Measurements from ENCODE around the gene ICAM1. TPM values are rescaled to one million over a fixed set of nuclear protein-coding genes. Genes with fewer than 3 reads are reported as not detected.

Gene ICAM1
- polyA plus RNA-seq, 1 of the 3 experiments (the other 2 are of a cell fraction) = 14.5 TPM

- ChIA-PET POLR2A (no interaction called here), CTCF (interaction anchor here (0.7 to 17.2 kb wide), 3 partner anchors 8 to 153 kb away, joined by 3 to 596 read pairs (median 4); partner anchors contain the start of genes ICAM1 and TYK2)
- Histone ChIP-seq H3K27ac (ENCODE audit: low read depth in 2 of 2, low read length in 1 of 2) (no peak overlapping the region), H2AFZ (ENCODE audit: low read depth) (no peak overlapping the region), H3K9me2 (no peaks in the 10 kb centered on the region), H3K9me3 (no peaks in the 10 kb centered on the region), H3K4me2 (no peak overlapping the region), H3F3A (replicated peaks; ENCODE audit: insufficient read depth) (peaks cover 10% of the 10 kb centered on the region), H3K9ac (no peak overlapping the region), H3K79me2 (ENCODE audit: insufficient read depth) (no peaks in the 10 kb centered on the region), H4K20me1 (ENCODE audit: insufficient read depth) (no peaks in the 10 kb centered on the region), H3K27me3 (ENCODE audit: insufficient read depth) (no peaks in the 10 kb centered on the region), H3K4me3 (ENCODE audit: low read depth in 2 of 2, low read length in 1 of 2) (no peak overlapping the region), H3K4me1 (ENCODE audit: control insufficient read depth in 1 of 2, insufficient read depth in 2 of 2, low read depth in 1 of 2, low read length in 1 of 2) (no peaks in the 10 kb centered on the region; a peak in 1 of 4 replicates), H3K36me3 (replicated peaks in 1 of 2; ENCODE audit: control insufficient read depth in 1 of 2, insufficient read depth in 2 of 2, low read length in 1 of 2) (peaks cover 6 to 7% of the 10 kb centered on the region in 2 experiments)
- 68% methylated on average over 7 of the region's 7 CpGs for WGBS (ENCODE audit: low lambda C conversion rate)
- no peak for DNase-seq
- TF ChIP-seq RXRA (IDR thresholded peaks at IDR 0.05; ENCODE audit: borderline replicate concordance, low read depth) = no peak
- TF ChIP-seq, protein P1, sequence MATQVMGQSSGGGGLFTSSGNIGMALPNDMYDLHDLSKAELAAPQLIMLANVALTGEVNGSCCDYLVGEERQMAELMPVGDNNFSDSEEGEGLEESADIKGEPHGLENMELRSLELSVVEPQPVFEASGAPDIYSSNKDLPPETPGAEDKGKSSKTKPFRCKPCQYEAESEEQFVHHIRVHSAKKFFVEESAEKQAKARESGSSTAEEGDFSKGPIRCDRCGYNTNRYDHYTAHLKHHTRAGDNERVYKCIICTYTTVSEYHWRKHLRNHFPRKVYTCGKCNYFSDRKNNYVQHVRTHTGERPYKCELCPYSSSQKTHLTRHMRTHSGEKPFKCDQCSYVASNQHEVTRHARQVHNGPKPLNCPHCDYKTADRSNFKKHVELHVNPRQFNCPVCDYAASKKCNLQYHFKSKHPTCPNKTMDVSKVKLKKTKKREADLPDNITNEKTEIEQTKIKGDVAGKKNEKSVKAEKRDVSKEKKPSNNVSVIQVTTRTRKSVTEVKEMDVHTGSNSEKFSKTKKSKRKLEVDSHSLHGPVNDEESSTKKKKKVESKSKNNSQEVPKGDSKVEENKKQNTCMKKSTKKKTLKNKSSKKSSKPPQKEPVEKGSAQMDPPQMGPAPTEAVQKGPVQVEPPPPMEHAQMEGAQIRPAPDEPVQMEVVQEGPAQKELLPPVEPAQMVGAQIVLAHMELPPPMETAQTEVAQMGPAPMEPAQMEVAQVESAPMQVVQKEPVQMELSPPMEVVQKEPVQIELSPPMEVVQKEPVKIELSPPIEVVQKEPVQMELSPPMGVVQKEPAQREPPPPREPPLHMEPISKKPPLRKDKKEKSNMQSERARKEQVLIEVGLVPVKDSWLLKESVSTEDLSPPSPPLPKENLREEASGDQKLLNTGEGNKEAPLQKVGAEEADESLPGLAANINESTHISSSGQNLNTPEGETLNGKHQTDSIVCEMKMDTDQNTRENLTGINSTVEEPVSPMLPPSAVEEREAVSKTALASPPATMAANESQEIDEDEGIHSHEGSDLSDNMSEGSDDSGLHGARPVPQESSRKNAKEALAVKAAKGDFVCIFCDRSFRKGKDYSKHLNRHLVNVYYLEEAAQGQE (IDR thresholded peaks at IDR 0.05; ENCODE audit: low read depth, low read length) = no peak
- TF ChIP-seq TCF12 (IDR thresholded peaks at IDR 0.05) = 0 out of 2 replicates have a peak, but pooled peaks have one; percentile 7
- no peak for TF ChIP-seq GATA2 (CRISPR knock-in tag; IDR thresholded peaks at IDR 0.05)
Observed at GRCh38 chr19:10262771-10263170, 8.1 kb upstream of the ICAM1 start.

DNA sequence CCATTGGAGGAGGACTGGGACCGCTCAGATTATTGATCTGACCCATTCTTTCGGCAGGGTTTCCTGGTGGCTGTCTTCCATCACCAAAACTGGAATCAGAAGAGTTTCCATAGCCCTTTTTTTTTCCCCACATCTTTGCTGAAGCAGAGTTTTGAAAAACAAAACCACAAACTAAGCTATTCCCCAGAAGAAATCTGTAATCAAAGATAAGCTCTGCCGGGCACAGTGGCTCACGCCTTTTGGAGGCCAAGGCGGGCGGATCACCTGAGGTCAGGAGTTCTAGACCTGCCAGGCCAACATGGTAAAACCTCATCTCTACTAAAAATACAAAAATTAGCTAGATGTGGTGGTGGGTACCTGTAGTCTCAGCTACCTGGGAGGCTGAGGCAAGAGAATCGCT, 4.2 kb upstream of the ICAM1 start:
- H3K4me2 ChIP-seq = no peak overlapping the region
- no peaks in the 10 kb centered on the region for H3K27me3 ChIP-seq (ENCODE audit: insufficient read depth)
- no peak for DNase-seq
- H4K20me1 ChIP-seq (ENCODE audit: insufficient read depth) = no peaks in the 10 kb centered on the region
- H2AFZ ChIP-seq (ENCODE audit: low read depth) = no peak overlapping the region
- no peaks in the 10 kb centered on the region for H3K79me2 ChIP-seq (ENCODE audit: insufficient read depth)
- ChIA-PET POLR2A (no interaction called here), CTCF (interaction anchor here (6.3 to 17.2 kb wide), 3 partner anchors 8 to 117 kb away, joined by 65 to 596 read pairs (median 81); partner anchors contain the start of genes ICAM4, ICAM5 and TYK2)
- WGBS (ENCODE audit: low lambda C conversion rate) = 92% methylated on average over 7 of the region's 7 CpGs
- no peaks in the 10 kb centered on the region for H3K9me3 ChIP-seq
- no peak overlapping the region for H3K4me3 ChIP-seq (ENCODE audit: low read depth in 2 of 2, low read length in 1 of 2)
- H3K4me1 ChIP-seq (ENCODE audit: control insufficient read depth in 1 of 2, insufficient read depth in 2 of 2, low read depth in 1 of 2, low read length in 1 of 2) = peaks cover 0 to 4% of the 10 kb centered on the region in 2 experiments; a peak in 2 of 4 replicates
- no peak overlapping the region for H3K27ac ChIP-seq (ENCODE audit: low read depth in 2 of 2, low read length in 1 of 2)
- H3K9ac ChIP-seq = no peak overlapping the region
- H3K36me3 ChIP-seq (replicated peaks in 1 of 2; ENCODE audit: control insufficient read depth in 1 of 2, insufficient read depth in 2 of 2, low read length in 1 of 2) = no peaks in the 10 kb centered on the region
- no peaks in the 10 kb centered on the region for H3K9me2 ChIP-seq
- no peak for TF ChIP-seq RFX5 (IDR thresholded peaks at IDR 0.05; ENCODE audit: low read length)
- TF ChIP-seq TAF1 (IDR thresholded peaks at IDR 0.05; ENCODE audit: borderline replicate concordance, low read depth, low read length) = no peak
- TF ChIP-seq YY1 (IDR thresholded peaks at IDR 0.05; ENCODE audit: low read depth) = no peak
- TF ChIP-seq FOXM1 (IDR thresholded peaks at IDR 0.05; ENCODE audit: low read depth) = no peak
- H3F3A ChIP-seq (replicated peaks; ENCODE audit: insufficient read depth) = peaks cover 2% of the 10 kb centered on the region
